T-helper 1 cell treated with Interleukin-12 subunit alpha and Interleukin-12 subunit beta and Interleukin-4 antibody, amounts not matched to agents 30 ng/mL and 1 ng/mL, for 36 hours (primary cell): Measurements from ENCODE around the gene NAPEPLD. TPM values are rescaled to one million over a fixed set of nuclear protein-coding genes. Genes with fewer than 3 reads are reported as not detected.
"Not testable (repeated sequence)": the region's sequence is repeated elsewhere in the genome, so short reads cannot be mapped to it uniquely, and the experiment has no call there.

ENCODE experiments used
- intact Hi-C: fragments of 100-400 bp; cut with micrococcal nuclease; formaldehyde crosslinking; loops from one replicate; pipeline ENCODE4 v1.15.1; 2024
- total RNA-seq: library from RNA; stranded (reverse); gene quantifications from 2 replicates; pipeline ENCODE4 v1.2.3, GENCODE V29; 2022

Gene NAPEPLD
- total RNA-seq, result 10.0 and 11.3 TPM in 2 replicates

DNA sequence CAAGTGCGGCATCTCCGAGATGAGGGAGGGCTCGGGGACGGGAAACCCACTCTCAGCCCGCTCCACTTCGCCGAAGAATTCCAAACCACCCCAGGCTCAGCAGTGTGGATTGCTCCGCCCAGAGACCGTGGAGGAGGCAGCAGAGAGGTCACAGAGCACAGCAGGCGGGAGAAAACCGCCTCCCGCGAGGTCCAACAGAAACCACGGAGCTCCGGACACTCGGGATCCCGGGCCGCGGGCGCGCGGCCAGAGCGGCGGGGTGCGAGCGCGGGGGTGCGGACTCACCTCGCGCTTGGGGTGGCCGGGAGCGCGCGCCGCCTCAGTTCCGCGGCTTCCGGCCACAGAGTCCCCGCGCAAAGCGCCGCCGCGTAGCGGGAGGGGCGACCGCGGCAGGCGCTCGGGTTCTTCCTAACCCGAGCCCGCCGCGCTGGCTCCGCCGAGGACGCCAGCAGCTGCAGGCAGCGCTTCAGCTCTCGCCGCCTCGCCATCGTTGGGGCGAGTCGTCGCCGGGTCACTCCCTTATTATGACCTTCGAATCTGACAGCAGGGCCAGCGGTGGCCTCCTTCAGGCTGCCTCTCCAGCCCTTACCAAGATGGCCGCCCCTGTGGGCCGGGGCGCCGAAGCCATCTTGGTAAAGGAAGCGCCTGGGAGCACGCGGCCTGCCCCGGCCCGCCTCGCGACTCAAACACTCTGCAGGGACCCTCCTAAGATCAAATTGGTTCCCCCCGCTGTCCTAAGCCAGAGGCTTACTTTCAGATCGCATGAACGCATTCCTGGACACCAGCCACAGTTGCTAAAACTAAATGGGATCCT is at the start of gene NAPEPLD:
NAPEPLD (minus strand) TSS at position 106 of the 814 bp plus-strand sequence. CDS start 20,323 bp downstream, outside the sequence.
- intact Hi-C loops, result loop anchor here (1.0 to 5.0 kb wide), 7 partner anchors 37 to 1058 kb away; partner anchors contain the start of genes ARMC10, DNAJC2, FAM185A and ORC5

DNA sequence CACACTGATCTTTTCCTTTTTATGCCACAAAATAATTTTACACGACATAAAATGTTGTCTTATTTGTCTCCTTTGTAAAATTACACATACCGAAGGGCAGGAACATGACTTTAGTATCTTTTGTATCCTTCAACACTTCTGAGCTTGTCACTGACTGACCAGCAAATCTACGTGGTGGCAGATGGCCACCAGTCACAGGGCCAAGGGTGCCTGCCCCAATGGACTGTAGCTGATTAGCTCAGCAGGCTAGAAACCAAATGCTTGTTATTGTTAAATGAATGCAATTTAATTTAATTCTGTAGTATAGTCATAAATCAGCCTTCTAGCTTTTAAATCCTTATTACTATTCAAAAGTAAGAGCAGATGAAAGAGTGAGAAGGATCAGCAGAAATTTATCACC is 49.2 kb upstream of the NAPEPLD start:
- intact Hi-C loops, result not testable (repeated sequence)

DNA sequence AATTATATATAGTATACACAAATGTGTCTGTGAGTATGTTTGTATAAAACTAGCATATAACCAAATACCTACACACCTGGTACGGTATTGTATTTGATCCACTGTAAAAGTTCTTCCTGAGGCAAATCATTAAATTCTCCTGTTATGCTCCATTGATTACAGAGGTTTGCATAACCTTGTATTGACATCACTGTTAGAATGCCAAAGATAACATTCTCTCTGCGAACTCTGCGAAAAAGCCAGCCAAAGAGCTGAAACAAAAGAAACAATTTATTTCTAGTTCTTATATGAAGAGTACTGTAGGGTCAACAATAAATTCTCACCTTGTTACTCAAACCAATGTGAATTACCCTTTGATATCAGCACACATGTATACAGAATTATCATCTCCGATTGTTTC is 46.5 kb upstream of the NAPEPLD start:
- intact Hi-C loops, result not testable (repeated sequence)

DNA sequence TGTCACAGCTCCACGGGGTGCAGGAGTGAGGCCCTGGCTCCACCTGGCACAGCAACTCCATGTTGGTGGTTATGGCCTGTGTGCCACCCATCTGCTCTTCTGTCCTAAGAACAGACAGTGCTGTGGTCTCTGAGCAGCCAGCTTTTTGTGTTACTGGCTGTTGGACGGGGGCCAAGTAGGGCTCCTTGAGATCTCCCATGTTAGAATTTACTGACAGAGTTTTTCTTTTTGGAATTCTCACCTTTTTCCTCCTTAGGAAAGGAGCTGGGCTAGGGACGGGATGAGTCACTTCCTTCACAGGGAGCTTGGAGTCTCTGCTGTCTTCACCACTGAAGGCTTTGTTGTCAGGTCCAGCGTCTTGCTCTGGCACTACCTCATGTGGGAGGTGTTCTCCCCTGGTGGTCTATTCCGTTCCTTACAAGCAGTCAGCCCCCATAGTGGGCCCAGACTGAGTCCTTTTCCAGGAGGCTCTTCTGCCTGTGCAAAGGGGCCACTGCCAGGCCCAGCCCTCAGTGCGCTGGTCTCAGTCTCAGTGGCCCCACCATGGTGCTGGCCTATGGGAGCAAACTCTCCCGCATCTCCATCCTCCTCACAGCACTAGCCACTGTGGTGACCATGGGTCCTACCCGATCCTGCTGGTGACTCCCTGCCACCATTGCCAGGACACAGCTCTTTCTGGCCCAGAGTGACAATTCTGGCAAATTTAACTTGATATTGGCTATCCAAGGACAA is 23.7 kb upstream of the NAPEPLD start:
- intact Hi-C loops, result not testable (repeated sequence)

DNA sequence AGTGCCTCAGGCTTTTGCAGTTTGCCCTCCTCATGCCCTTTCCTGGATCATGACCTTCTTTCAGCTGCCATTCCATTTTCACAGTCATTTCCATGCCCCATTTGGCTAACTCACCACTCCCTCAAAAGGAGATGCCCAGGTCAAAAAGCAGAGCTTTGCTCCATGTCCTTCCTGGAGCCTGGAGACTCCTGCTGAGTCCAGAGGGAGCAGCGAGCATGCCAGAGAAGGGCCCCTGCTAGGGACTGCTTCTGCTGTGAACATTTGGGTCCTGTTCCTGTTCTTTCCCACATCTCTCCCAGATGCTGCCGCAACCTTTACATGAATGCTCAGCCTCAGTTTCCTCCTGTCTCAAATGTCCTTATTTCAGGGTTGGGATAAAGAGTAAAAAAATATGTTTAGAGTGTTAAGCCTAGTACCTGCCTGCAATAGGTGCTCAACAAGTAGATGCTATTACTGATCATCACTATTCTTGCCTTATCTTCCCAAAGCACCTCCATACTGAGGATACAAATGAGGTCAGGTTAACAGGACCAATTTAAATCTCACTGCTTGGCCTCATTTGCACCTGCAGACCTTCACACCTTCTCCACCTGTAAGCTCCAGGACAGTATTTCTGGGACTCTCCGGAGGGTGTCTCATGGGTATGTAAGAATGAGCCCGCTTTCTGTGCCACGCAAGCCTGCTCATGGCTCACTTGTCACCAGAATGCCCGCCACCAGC is 23.0 kb upstream of the NAPEPLD start:
- intact Hi-C loops, result not testable (repeated sequence)

DNA sequence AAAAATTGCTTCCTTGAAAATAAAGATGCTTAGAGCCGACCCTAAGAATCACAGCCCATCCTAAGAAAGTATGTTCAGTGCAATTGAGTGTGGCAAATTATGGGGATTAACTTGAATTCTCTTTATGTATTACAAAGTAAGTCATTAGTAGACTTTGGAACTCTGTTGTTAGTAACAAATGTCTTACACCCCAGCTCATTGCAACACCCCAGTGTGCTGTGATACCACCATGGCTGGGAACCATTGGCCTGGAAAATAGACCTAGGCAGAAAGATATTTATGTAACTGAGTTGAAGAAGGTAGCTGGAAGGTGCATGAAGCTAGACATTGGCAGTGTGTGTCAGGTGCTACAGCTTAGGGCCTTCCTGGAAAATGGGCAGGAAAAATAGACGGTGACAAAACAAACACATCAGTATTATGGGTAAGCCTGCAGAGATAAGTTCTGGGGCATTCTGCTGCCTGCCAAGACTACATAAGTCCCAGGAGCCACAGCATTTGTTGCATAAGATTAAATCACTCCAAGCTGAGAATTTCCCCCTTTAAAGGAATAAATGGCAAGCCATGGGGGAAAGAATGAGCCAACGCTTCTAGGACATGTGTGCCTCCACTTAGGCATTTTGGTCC is 18.1 kb upstream of the NAPEPLD start:
- intact Hi-C loops, result not testable (repeated sequence)

DNA sequence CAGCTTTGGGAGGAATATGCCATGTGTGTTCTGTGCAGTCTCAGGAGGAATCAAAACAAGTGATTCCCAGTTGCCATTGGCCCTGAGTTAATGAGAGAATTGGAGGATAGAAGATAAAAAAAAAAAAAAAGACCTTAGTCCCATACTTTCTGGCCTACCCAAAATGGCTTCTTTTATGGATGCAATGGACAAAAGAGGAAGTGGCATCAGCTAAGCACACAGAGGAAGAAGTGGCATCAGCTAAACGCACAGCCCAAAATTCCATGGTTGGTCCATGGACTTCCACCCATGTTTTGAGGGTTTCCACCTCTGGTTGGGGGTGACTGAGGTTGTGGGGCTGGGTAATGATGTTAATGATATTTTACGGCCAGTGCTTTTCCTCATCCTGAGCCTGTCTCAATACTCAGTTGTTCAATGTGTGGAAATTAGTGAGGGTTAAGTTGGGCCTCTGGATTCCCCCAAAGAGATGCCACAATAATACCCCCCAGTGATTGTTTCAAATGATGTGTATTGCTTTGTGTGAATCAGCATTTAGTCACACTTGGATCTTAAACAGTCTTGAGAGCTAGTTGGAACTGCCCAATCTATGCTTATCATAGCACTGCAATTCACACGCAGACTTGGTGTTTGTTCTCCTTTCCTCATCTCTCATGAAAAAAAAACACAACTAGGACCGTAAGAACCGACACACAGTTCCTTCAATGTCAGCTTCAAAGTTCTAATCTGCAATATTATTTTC is 14.4 kb upstream of the NAPEPLD start:
- intact Hi-C loops, result not testable (repeated sequence)

DNA sequence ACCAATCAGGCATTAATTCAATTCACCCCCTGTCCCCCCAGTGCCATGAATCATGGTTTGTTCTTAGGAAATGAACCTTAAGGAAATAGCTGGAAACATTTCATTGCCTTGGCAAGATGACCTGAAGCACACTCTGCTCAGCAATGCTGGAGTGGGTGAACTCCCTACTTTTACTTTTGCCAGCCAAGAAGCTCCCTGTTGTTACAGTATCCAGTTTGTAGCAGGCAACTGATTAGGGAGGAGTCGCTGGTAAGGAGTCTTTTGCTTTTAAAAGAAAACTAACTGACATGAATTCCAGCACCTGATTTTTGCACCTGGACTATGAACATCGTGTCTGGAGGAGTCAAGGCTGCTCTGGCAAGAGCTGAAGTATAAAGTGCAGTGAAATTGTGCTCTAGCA is 13.7 kb upstream of the NAPEPLD start:
- intact Hi-C loops, result not testable (repeated sequence)

DNA sequence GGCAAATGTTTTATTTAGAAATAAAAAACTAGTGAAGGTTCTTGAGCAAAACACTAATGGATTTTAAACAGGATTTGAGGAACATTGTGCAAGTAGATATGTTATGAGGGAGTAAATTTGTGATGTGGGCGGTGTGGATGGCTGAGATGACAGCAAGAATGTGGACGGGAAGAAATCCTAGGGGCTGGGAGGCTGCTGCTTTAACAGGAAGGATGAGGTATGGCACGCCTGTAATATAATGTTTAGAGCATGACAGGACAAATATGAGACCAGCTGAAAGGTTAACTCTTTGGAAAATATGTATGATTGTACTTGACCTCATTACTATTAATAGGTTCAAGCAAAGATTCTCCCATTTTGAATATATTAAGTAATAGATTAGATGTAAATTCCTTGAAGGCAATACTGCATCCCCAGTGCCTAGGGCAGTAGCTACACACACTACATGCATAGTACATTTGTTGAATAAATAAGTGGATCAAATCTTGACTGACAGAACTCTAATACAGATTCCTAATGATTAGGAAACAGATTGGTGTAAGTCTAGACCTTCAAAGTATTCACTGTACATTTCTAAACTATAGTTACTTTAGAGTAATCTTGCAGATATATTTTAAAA is 13.2 kb upstream of the NAPEPLD start:
- intact Hi-C loops, result not testable (repeated sequence)

DNA sequence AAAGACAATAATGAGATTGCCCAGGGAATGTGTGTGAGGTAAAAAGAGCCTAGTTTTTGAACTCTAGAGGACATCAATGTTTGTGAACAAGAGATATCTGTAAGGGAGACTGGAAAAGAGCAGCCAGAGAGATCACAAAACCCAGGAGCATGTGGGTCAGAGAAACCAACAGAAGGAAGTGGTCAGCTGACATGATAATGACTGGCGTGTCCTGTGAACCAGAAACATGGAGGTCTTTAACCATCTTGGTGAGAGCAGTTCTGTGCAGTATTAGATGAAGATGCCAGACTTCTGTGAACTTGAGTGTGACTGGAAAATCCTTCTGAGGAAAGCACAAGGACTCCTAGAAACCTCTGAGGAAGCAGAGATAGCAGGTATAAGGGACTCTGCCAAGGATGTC is 10.2 kb upstream of the NAPEPLD start:
- intact Hi-C loops, result not testable (repeated sequence)

DNA sequence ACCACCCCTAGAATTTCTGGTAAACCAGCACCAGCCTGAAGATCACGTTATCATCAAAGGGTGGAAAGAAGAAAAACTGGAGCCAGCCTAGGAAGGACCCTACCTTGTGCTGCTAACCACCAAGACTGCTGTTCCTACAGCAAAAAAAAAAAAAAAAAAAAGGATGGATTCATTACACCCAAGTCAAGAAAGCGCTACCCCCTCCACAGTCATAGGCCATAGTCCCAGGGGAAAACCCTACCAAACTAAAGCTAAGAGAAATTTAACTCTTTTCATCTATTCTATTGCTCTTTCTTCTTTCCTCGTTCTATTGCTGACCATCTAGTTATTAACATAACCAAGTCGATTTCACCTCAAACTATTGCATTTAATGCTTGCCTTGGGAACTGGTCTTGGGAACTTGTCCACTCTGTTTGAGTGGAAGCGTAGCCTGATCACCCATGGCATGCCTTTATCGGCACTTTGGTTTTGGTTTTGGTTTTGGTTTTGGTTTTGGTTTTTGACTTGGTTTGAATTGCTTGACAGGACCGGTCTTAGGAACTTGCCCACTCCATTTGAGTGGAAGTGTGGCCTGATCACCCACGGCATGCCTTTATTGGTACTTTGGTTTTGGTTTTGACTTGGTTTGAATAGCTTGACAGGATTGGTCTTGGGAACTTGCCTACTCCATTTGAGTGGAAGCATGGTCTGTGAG is 6.6 kb upstream of the NAPEPLD start:
- intact Hi-C loops, result not testable (repeated sequence)

DNA sequence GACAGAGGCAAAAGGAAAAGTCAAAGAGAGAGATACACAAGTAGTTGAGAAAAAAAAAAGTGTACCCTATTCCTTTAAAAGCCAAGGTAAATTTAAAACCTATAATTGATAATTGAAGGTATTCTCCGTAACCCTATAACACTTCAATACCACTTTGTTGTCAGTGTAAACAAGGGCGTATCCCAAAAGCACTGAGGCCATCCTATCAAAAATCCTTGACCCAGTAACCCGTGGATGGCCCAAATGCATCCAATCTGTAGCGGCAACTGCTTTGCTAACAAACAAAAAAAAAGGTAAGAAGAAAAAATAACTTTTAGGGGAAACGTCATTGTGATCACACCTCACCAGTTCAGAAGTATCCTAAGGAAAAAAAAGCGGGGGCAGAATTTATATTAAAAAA is 5.1 kb upstream of the NAPEPLD start:
- intact Hi-C loops, result no loop called here

DNA sequence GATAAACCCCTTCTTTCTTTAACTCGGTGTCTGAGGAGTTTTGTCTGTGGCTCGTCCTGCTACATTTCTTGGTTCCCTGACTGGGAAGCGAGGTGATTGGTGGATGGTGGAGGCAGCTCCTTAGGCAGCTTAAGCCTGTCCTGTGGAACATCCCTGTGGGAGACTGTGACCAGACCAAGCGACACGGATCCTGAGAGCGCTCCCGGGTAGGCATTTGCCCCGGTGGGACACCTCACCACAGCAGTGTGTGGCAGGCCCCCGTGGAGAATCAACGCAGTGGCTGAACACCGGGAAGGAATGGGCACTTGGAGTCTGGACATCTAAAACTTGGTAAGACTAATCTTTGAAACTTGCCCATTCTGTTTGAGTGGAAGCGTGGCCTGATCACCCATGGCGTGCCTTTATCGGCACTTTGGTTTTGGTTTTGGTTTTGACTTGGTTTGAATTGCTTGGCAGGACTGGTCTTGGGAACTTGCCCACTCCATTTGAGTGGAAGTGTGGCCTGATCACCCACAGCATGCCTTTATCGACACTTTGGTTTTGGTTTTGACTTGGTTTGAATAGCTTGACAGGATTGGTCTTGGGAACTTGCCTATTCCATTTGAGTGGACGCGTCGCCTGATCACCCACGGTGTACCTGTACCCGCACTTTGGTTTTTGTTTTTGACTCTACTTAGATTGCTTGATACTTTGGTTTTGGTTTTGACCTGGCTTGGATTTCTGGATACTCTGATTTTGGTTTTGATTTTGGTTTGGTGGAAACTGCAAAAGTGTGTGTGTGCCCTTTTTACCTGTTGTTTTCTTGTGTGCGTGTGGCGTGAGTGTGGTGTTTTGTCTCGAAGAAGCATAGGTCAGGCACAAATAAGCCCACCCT is 4.1 kb upstream of the NAPEPLD start:
- intact Hi-C loops, result not testable (repeated sequence)

DNA sequence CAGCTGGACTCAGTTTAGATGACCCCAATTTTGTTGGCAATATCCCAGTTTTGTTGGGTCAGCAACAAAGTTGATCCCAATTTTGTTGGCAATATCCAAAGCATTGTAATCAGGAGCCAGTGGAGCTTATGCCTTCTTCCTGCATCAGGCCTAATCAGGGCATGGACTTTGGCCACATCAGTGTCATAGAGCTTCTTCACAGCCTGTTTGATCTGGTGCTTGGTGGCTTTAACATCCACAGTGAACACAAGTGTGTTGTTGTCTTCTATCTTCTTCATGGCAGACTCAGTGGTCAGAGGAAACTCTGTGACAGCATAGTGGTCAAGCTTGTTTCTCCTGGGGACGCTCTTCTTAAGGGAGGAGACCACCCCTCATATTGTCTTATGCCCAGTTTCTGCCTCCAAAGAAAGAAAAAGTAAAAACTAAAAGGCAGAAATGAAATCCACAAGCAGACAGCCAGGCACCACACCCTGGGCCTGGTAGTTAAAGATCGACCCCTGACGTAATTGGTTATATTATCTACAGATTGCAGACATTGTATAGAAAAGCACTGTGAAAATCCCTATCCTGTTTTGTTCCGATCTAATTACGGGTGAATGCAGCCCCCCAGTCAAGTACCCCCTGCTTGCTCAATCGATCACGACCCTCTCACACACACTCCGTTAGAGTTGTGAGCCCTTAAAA is 3.2 kb upstream of the NAPEPLD start:
- intact Hi-C loops, result not testable (repeated sequence)

DNA sequence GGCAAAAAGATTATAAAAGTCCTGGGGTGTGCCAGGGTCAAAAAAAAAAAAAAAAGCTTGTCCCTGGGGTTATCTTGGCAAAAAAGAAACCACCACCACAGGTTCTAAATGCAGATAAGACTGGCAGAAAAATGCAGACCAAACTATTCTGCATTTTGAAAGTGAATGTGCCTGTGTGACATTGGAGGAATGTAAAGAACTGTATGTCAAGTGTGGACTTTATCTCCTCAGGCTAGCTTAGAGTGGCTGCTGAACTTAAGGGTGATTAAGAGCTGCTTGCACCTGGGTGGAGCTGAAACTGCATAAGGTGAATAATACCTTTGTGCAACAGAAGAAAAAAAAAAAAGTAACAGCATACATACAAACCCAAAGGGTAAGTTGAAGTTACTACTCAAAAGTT is 1.3 kb upstream of the NAPEPLD start:
- intact Hi-C loops, result no loop called here

DNA sequence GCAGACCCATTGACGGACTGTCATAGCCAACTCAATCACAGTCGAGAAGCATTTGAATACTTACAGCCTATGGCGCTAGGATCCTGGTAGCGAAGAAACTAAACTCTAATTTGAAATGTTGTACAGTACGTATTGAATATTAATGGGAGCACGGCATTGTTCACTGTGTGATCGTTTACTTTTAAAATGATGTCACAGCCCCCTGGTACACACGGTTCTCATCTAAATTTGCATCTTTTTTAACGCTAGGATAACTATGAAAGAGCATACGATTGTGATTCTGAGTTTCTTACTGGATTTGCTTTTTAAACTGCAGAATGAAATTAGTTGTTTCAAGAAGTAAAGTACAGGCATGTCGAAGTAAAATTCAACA is 895 bp upstream of the NAPEPLD start:
- intact Hi-C loops, result loop anchor here (1.0 to 5.0 kb wide), 6 partner anchors 37 to 1058 kb away; partner anchors contain the start of genes DNAJC2, FAM185A, ORC5 and PMPCB

DNA sequence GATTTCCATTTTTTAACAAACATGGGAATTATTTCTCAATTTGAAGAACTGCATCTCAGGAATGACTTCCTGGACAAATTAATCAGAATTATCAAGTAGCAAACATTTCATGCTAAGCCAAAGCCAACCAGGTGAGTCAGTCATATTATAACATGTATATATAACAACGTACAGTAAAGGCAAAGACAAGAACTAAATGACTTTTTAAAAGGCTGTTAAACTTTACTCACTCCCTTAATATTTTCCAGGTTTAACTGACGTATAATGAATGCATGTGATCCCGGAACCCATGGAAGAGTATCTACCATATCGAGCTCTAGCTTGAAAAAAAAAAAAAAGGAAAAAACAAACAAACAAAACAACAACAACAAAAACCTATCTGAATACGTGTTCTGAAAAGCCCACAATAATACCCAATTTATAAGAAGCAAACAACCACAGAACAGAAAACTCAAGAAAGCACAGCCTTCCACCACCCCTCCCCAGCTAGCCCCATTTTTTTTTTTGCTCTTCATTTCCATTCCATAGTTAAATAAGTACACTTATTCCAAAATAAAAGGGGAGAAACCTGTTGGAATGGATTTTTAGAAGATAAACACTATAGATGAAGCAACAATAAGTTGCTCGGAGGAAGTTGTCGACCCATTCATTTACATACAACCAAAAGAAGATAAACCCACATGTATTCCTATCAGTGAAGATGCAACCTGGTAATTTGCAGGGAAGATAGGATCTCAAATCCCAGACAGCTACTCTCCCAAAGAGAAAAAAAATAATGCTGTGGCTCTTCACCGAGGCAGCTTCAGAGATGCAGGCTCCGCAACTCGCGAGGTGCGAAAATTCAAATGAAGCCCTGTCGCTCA is 537 bp downstream of the NAPEPLD start:
- intact Hi-C loops, result loop anchor here (1.0 to 5.0 kb wide), 4 partner anchors 36 to 1059 kb away; partner anchors contain the start of genes ARMC10, DNAJC2 and ORC5
